NT2/D1 (cell line): ENCODE results near the gene NT5E.

Source experiments
- DNase-seq: peaks from one replicate; pipeline ENCODE4 v3.0.0-alpha.2; 2011; ENCODE audit warnings: low read depth, low spot score
- H3K27me3 ChIP-seq: 2 replicates; pipeline ENCODE4 v1.6.0; 2011; ENCODE audit warnings: mild to moderate bottlenecking; ENCODE audit not compliant: insufficient read length, insufficient read depth
- H3K36me3 ChIP-seq: 2 replicates; pipeline ENCODE4 v1.6.1; 2011; ENCODE audit warnings: mild to moderate bottlenecking, low read length, mixed read lengths; ENCODE audit not compliant: insufficient read depth, insufficient read length
- H3K4me1 ChIP-seq: 2 replicates; pipeline ENCODE4 v1.5.1; 2011; ENCODE audit not compliant: insufficient read depth, insufficient read length
- H3K4me3 ChIP-seq: 2 replicates; pipeline ENCODE4 v1.5.1; 2011; ENCODE audit warnings: low read depth; ENCODE audit not compliant: insufficient read length
- H3K9ac ChIP-seq: 2 replicates; pipeline ENCODE4 v1.6.0; 2011; ENCODE audit warnings: low read depth; ENCODE audit not compliant: insufficient read length
- H3K9me3 ChIP-seq: 2 replicates; pipeline ENCODE4 v1.5.1; 2011; ENCODE audit warnings: mild to moderate bottlenecking, low read length; ENCODE audit not compliant: insufficient read depth
- SUZ12 ChIP-seq: IDR thresholded peaks from 2 replicates; pipeline ENCODE4 v1.6.1; 2011; ENCODE audit not compliant: insufficient read length, insufficient read depth; ENCODE audit errors: extremely low read depth
- YY1 ChIP-seq: IDR thresholded peaks from 2 replicates; pipeline ENCODE4 v1.6.1; 2011; ENCODE audit not compliant: insufficient read length, insufficient read depth
- ZNF274 ChIP-seq: IDR thresholded peaks from 2 replicates; pipeline ENCODE4 v1.6.1; 2011; ENCODE audit warnings: mild to moderate bottlenecking, low read depth, low read length

NT5E gene

GRCh38 chr6:85460921-85461797 lies 11.3 kb downstream of the NT5E start:
- Histone ChIP-seq H3K4me1 (peaks cover 5% of the 10 kb centered on the region), H3K4me3 (no peak overlapping the region), H3K9ac (no peak overlapping the region), H3K27me3 (no peaks in the 10 kb centered on the region), H3K36me3 (no peaks in the 10 kb centered on the region), H3K9me3 (no peaks in the 10 kb centered on the region)
- no peak for DNase-seq
- TF ChIP-seq YY1 (no peak), SUZ12 (no peak), ZNF274 (no peak)

GRCh38 chr6:85461798-85462170 lies 11.9 kb downstream of the NT5E start:
- no peaks in the 10 kb centered on the region for H3K27me3 ChIP-seq
- TF ChIP-seq SUZ12, result no peak
- TF ChIP-seq ZNF274, result no peak
- no peak for TF ChIP-seq YY1
- H3K9me3 ChIP-seq, result no peaks in the 10 kb centered on the region
- H3K9ac ChIP-seq, result no peak overlapping the region
- DNase-seq, result no peak
- no peaks in the 10 kb centered on the region for H3K36me3 ChIP-seq
- H3K4me1 ChIP-seq, result peaks cover 5% of the 10 kb centered on the region
- H3K4me3 ChIP-seq, result no peak overlapping the region

GRCh38 chr6:85462673-85463072 lies 12.8 kb downstream of the NT5E start:
- H3K4me1 ChIP-seq, result peaks cover 5% of the 10 kb centered on the region
- no peaks in the 10 kb centered on the region for H3K9me3 ChIP-seq
- no peak for TF ChIP-seq ZNF274
- TF ChIP-seq YY1, result no peak
- no peak for TF ChIP-seq SUZ12
- no peak overlapping the region for H3K4me3 ChIP-seq
- no peaks in the 10 kb centered on the region for H3K27me3 ChIP-seq
- no peak overlapping the region for H3K9ac ChIP-seq
- DNase-seq, result no peak
- no peaks in the 10 kb centered on the region for H3K36me3 ChIP-seq

- Histone ChIP-seq H3K36me3 (no peaks in the 10 kb centered on the region), H3K4me3 (no peak overlapping the region), H3K27me3 (no peaks in the 10 kb centered on the region), H3K9ac (no peak overlapping the region), H3K9me3 (no peaks in the 10 kb centered on the region), H3K4me1 (peaks cover 5% of the 10 kb centered on the region)
- TF ChIP-seq ZNF274 (no peak), SUZ12 (no peak), YY1 (no peak)
- DNase-seq, result no peak
These were observed 13.9 kb downstream of the NT5E start for GRCh38 chr6:85463621-85464259.

GRCh38 chr6:85464260-85464644 lies 14.4 kb downstream of the NT5E start:
- TF ChIP-seq ZNF274 (no peak), YY1 (no peak), SUZ12 (no peak)
- no peaks in the 10 kb centered on the region for H3K9me3 ChIP-seq
- DNase-seq, result no peak
- H3K36me3 ChIP-seq, result no peaks in the 10 kb centered on the region
- no peaks in the 10 kb centered on the region for H3K27me3 ChIP-seq
- peaks cover 5% of the 10 kb centered on the region for H3K4me1 ChIP-seq
- H3K9ac ChIP-seq, result no peak overlapping the region
- H3K4me3 ChIP-seq, result no peak overlapping the region

- Histone ChIP-seq H3K9me3 (no peaks in the 10 kb centered on the region), H3K4me3 (no peak overlapping the region), H3K4me1 (peaks cover 5% of the 10 kb centered on the region), H3K9ac (no peak overlapping the region), H3K36me3 (no peaks in the 10 kb centered on the region), H3K27me3 (no peaks in the 10 kb centered on the region)
- no peak for TF ChIP-seq SUZ12
- DNase-seq, result no peak
These were observed 14.9 kb downstream of the NT5E start for GRCh38 chr6:85464722-85465150.

GRCh38 chr6:85465762-85466161 lies 15.9 kb downstream of the NT5E start:
- Histone ChIP-seq H3K4me1 (peaks cover 3% of the 10 kb centered on the region), H3K36me3 (no peaks in the 10 kb centered on the region), H3K4me3 (no peak overlapping the region), H3K9ac (no peak overlapping the region), H3K9me3 (no peaks in the 10 kb centered on the region), H3K27me3 (no peaks in the 10 kb centered on the region)
- TF ChIP-seq YY1 (no peak), ZNF274 (no peak), SUZ12 (no peak)
- DNase-seq, result no peak
